Measurements from ENCODE around the gene INTS2.
"Not testable (repeated sequence)": the region's sequence is repeated elsewhere in the genome, so short reads cannot be mapped to it uniquely, and the experiment has no call there.

INTS2 gene

DNA sequence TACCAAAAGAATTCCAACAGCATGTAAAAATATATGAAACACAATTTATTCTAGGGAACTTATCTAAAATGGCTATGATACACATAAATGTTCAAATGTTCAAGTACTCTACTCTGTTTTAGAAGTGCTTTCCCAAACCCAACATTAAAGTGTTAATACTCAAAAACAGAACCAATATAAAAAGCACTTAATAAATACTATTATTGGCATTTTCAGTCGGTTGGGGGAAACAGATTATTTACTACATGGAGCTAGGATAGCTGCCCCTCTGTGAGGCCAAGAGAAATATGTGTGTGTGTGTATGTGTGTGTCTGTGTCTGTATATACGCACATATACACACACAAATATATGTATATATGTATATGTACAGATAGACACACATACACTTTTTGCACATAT is 32.4 kb downstream of the INTS2 start:
- no peak for DNase-seq

DNA sequence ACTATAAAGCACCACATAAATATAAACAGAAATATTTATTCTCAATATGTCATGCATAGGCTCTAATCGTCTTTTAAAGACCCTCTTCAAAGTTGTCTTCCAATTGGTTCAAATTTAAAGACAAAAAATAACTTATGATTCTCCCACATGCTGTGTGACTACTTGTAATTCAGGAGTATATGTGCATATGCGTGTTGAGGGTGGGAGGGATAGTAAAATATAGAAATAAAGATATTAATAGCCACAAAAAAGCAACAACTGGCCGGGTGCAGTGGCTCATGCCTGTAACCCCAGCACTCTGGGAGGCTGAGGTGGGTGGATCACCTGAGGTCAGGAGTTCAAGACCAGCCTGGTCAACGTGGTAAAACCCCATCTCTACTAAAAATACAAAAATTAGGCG is 33.5 kb downstream of the INTS2 start:
- not testable (repeated sequence) for DNase-seq

DNA sequence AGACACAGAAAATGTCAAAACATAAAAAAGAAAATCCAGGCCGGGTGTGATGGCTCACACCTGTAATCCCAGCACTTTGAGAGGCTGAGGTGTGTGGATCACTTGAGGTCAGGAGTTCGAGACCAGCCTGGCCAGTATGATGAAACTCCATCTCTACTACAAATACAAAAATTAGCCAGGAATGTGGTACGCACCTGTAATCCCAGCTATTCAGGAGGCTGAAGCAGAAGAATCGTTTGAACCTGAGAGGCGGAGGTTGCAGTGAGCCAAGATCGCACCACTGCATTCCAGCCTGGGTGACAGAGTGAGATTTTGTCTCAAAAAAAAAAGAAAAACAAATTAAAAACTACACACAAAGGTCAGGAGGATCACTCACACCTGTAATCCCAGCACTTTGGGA is 40.0 kb downstream of the INTS2 start:
- not testable (repeated sequence) for DNase-seq

DNA sequence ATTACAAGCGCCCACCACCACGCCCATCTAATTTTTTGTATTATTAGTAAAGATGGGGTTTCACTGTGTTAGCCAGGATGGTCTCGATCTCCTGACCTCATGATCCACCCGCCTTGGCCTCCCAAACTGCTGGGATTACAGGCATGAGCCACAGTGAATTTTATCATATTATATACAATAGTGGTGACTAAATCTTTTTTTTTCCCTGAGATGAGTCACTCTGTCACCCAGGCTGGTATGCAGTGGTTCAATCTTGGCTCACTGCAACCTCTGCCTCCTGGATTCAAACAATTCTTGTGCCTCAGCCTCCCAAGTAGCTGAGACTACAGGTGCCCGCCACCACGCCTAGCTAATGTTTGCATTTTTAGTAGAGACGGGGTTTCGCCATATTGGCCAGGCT is 41.9 kb downstream of the INTS2 start:
- DNase-seq, result not testable (repeated sequence)

DNA sequence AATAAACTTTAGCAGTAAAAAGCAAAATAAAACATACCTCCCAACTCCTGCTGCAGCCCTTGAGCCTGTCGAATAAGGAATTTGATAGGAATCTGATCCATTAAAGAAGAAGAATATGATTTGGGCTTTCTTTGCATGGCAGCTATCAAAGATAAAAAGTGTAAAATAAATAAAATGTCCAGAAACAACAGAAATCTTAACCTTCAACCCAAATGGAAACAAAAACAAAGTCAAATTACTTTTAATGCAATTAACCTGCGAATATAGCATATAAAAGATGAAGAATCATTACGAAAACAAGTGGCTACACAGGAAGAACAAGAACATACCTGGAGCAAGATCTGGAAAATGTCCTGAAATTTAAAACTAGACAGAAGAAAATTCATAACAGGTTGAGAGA is 42.9 kb downstream of the INTS2 start:
- no peak for DNase-seq

DNA sequence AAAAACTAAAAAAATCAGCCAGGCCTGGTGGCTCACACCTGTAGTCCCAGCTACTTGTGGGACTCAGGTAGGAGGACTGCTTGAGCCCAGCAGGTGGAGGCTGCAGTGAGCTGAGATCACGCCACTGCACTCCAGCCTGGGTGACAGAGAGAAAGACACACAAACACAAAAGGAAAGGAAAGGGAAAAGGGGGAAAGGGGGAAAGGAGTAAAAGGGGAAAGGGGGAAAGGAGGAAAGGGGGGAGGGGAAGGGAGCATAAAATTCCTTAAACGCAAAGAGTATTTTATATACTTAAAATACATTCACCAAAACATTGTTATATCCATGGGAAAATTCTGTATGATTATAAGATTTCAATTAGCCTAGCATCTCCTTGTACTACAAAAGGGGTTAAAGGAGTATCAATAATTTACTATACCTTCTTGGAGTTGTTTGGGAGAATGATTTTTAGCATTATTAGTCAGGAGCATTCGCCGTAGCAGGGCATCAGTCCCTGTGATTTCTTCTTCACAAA is 47.1 kb downstream of the INTS2 start:
- no peak for DNase-seq

DNA sequence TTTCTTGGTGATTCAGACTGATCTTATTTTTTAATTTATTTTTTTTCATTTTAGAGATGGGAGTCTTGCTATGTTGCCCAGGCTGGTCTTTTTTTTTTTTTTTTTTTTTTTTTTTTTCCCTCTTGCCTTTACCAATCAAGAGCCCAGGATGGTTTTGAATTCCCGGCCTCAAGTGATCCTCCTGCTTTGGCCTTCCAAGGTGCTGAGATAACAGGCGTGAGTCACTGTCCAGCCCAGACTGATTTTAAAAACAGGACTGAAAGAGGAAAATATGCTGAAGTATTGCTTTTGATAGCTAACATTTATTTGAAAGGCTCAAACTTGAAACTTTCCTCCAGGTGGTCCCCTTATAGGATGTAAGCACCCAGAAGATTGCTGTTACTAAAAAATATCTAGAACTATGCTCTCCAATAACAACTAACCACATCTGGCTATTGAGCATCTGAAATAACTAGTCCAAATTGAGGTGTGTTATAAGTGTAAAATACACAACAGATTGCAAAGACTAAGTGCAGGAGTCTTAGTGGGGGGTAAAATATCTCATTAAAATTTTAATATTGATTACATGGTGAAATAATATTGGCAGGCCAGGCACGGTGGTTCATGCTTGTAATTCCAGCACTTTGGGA is 48.7 kb downstream of the INTS2 start:
- DNase-seq, result no peak

DNA sequence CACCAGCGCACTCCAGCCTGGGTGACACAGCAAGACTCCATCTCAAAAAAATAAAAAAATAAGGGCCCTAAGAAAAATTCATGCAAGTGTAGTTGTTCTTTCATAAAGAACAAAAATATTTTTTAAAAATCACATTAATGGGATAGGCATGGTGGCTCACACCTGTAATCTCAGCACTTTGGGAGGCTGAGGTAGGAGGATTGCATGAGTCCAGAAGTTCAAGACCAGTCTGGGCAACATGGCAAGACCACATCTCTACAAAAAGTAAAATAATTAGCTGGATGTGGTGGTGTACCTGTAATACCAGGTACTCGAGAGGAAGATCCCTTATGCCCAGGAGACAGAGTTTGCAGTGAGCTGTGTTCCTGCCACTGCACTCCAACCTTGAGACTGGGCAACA is 49.3 kb downstream of the INTS2 start:
- no peak for DNase-seq

DNA sequence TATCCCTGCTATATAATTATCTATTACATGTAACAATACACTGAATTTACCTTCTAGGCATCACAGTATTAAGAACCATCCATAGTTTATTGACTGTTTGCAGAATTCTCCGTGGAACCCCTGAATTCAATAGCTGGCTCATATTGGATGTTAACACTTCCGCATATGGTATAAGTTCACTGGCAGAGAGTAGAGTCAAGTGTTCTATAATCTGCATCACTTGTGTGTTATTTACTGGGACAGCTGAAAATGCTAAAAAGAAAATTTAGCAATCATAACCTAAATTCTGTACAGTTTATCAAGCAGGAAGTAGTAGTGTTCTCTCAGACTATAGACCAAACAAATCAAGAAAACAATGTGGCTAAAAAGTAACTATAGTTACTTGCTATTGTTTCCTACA is 49.9 kb downstream of the INTS2 start:
- no peak for DNase-seq

DNA sequence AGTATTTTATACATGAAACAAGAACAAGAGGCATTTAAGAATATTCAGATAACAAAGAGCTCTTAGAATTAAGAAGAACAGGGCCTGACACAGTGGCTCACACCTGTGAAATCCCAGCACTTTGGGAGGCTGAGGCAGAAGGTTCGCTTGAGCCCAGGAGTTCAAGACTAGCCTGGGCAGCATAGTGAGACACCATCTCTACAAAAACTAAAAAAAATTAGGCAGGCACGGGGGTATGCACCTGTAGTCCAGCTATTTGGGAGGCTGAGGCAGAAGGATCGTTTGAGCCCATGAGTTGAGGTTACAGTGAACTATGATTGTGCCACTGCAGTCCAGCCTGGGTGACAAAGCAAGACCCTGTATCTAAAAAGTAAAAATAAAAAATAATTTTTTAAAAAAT is 52.0 kb downstream of the INTS2 start:
- no peak for DNase-seq

DNA sequence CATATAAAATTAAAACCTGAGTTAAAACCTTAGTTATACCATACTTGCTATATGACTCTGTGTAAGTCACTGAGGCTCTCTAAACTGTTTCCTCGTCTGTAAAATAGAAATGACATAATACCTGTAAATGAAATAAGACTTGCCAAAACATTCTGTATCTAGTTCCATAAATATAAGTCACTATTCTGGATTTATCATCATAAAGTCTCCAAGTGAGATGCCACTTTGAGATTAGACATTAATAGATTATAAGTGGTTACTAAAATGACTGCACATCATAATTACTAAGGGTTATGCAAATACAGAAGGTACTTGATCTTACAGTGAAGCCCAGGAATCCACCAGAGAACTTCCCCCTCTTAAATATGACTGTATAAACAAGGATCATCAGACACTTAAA is 52.5 kb downstream of the INTS2 start:
- DNase-seq, result no peak

DNA sequence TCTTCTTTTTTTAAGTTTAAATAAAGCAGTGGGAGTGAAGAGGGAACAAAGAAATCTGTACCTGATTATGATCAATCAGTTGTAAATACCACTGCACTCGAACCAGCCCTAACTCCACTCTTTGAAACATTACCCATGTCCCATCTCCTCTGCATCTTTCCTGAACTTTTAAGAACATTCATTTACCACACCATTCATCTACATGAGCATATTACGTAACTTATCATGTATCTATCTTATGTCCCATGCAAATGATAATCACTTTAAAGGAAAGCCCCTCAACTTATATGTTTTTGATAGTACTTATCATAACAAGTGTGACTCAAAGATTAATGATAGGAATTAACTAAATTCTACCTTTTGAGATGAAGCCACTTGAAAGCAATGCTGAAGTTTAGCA is 53.7 kb downstream of the INTS2 start:
- DNase-seq, result no peak

DNA sequence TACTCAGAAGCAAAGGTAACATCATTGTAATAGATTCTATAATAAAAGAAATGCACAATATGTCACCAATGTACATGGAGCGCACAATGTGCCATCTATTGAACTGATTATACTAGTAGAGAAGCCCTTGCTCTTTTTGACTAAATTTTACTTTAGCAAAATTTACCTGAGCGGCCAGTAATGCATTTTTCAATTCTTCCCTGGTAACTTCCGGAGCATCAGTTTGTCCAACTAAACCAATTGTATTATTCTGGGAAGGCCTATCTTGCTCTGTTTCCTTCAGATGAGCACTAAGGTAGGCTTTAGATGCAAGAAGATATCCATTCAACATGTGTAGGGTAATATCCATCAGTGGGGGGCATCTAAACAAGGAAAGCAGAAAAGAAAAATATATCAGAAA is 55.7 kb downstream of the INTS2 start:
- no peak for DNase-seq

DNA sequence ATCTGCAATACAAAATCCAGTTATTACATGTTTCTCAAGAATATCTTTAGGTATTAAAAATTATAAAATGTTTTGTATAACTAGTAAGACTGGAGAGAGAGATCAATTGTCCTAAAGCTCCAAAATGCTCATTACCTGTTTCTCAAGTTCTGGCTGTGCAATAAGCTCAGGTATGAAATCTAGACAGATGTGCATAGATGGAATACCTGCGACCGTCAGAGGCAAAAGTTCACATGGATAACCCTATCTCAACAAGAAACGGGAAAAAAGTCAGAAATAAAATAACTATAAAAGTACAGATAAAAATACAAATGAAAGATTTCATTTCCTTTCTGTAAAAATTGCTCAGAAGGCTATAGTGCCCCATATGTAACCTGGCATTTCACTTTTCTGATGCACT is 58.6 kb downstream of the INTS2 start:
- DNase-seq, result no peak

DNA sequence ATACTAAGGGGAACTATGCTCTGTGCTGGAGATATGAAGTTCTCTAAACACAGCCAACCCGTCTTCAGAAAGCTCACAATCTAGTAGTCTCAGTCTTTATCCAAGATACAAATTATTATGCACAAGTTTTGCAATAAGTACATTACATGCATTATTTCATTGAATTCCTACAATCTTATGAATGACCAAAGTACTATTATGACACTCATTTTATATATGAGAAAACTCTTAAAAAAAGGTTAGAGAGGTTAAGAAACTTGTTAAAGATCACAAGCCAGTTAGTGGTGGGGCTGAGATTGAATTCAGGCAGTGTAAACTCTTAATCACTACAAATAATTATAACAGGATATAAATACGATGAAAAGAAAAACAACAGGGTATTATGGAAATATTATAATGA is 59.7 kb downstream of the INTS2 start:
- DNase-seq, result no peak

DNA sequence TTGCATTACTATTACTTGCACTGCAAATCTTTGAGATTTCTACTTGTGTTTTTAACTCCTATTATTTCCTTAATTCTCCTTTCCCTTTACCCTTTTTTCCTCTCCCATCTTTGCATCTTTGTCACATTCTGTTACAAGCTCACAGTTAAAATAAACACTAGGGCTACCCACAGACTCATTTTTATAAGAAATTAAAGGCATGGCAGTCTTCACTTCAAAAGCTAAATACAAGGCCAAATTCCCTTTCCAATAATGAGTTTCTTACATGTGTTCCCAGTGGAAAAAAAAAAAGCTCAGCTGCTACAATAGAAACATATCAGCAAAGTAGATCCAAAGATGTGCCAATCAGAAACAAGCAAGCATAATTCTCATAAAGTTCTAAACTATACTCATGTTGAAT is 60.7 kb downstream of the INTS2 start:
- DNase-seq, result no peak

DNA sequence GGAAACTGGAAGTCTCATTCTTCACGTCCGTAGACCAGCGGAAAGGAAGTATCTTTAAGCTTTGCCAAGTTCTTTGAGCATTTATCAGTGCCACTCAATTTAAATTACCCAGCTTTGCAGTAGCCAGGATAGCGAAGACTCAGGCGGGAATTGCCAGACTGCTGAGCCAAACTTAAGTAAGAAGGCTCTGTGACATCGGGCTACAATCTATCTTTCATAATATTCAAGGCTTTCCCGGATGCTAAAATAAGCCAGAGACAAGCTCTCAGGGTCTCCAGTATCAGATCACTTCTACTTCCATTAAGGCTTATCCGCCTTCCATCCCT is 64.0 kb downstream of the INTS2 start:
- no peak for DNase-seq

DNA sequence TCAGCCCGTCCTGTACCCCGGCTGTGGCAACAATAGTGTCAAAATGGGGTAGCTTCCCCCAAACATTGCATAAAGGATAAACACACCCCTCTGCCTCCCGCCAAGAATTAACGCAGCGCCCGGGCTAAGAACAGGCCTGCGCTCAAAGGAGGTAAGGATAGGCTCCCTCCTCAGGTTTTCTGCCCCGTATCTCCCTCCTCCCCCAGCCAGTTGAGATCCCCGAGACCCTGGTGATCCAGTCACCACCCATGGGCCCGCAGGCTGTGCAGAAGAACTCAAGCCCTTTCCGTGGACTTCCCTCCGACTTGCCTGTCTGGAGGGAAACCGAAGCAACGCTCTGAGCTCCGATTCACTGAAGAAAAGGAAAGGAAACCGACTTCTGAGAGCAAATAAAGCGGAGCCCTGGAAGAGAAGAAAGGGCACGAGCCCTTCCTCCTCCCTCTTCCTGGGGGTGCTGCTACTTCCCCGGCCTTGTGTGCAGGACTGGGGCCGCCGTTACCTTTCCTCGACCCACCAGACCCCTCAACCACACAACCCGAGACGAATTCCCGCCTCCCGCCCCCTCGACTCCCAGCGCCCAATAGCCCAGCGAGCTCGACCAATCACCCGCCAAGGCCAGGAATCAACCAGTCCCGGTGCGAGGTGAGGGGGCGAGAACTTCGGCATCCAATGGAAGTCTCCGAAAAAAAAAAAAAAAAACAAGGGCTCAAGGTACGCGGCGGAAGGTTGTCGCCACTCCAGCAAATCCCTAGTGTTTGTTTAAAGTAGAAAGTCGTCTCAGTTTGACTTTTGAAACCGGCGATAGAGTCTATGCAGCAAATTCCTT is 64.6 kb downstream of the INTS2 start, which contains the start of gene BRIP1:
Gene BRIP1, minus strand, starts transcription at position 554 of the 826 bp plus-strand sequence. CDS start 1,989 bp downstream, outside the sequence.
- peak; percentile 91 for DNase-seq

DNA sequence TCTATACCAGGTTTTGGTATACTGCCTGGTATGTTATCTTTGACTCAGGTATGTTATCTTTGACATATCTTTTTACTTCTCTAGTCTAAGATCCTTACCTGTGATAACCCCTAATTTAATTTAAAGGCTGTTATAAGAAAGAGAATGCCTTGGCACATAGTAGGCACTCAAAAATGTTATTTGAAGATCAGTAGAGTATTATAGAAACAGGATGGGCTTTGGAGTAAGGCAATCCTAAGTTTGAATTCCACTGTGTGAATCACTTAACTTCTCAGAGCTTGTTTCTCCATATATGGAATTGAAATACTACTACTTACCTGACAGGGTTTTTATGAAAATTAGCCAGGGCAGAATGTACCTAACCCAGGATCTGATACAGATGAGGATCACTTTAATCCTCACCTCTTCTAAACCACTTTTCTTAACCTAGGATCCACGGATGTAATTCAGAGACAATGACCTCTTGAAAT is 65.6 kb downstream of the INTS2 start:
- no peak for DNase-seq

DNA sequence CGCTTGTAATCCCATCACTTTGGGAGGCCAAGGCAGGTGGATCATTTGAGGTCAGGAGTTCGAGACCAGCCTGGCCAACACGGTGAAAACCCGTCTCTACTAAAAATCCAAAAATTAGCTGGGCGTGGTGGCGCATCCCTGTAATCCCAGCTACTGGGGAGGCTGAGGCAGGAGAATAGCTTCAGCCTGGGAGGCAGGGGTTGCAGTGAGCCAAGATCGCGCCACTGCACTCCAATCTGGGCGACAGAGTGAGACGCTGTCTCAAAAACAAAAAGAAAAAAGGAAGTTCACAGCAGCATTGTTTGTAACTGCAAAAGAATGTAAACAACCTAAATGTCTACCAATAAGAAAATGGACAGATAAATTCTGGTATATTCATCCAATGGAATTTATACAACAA is 67.4 kb downstream of the INTS2 start:
- DNase-seq, result not testable (repeated sequence)

DNA sequence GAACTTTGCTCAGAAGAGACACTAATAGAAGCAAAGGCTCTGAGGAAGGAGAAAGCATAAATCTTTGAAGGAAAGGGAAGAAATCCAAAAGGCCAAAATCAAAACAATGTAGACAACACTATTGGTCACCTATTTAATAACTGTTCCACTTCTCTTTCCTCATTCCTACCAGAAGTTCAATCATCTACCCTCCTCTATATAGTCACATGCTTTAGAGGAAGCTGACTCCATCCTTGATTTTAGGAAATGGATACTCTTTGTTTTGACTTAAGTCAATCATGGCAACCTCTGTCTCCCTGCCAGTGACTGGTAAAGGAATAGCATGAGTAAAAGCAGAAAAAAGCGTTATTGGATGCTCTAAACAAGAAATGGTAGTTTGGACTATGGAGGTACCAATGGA is 71.7 kb downstream of the INTS2 start:
- DNase-seq, result no peak

DNA sequence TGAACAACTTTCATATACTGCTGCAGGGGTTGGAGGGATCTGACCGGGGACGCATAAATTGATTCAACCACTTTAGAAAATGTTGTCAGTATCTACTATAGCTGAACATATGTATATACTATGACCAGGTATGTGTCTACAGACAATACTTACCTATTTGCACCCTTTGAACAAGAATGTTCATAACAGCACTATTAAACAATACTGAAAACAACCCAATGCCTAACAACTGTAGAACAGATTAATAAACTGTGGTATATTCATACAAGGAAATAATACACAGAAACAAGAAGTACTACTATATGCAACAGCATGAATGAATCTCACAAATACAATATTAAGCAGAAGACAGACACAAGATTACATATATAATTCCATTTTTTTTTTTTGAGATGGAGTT is 74.9 kb downstream of the INTS2 start:
- DNase-seq, result no peak

DNA sequence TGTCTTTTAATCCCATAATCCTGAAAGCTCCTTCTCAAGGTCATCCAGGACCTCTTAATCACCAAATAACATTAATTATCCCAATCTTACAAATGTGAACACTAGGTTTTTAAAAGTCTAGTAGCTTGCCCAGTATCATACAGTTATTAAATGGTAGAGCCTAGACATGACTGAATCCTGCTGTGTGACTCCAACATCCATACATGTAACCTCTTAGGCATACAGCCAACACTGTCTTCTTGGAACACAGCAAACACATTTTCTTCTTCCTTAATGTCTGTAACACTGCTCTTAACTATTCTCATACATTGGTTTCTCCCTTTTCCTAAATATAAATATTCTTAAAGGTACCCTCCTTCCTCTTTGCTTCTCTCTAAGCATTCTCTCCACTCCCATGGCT is 78.1 kb downstream of the INTS2 start:
- no peak for DNase-seq

DNA sequence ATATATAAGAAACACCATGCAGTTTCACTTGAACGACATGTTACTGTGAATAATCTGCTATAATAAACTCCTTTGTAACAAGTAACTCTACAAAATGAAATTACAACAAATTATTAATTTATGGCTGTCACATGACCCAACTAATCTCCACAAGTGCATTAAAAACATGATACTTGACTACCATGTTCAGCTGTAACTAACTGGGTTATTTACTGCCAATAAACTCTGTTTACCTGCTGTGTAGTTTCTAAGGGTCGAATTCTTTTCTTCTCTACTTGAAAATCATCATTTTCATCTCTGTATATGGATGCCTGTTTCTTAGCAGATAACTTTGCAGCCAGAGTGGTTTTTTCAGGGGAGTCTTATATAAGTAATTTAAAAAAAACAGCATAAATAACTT is 78.9 kb downstream of the INTS2 start:
- no peak for DNase-seq

DNA sequence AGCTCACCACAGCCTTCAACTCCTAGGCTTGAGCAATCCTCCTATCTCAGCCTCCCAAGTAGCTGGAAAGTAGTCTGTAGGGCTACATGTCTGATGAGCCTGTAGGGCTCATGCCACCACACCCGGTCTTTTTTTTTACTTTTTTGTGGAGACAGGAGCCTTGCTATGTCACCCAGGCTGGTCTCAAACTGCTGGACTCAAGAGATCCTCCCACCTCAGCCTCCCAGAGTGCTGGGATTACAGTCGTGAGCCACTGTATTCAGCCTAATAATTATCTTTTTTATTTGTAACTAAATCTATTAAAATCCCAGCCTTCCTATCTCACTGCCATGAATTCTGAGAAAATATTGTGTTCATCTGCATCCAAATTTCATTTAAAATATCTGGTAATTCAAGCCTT is 79.5 kb downstream of the INTS2 start:
- DNase-seq, result no peak
